Stimulated activated naive CD8-positive, alpha-beta T cell treated with anti-CD3 and anti-CD28 coated beads, Interleukin-15, Interleukin-2, amounts not matched to agents 100 ng/mL and 50 ng/mL, for 24 hours (primary cell): Measurements from ENCODE around the gene FLVCR2.
"Not testable (repeated sequence)": the region's sequence is repeated elsewhere in the genome, so short reads cannot be mapped to it uniquely, and the experiment has no call there.

Source experiments
- H3K27ac Mint-ChIP-seq: one replicate; pipeline ENCODE4 v1.8.0; 2021; ENCODE audit warnings: mild to moderate bottlenecking, mixed read lengths
- H3K27me3 Mint-ChIP-seq: one replicate; pipeline ENCODE4 v1.8.0; 2021; ENCODE audit warnings: mixed read lengths
- H3K36me3 Mint-ChIP-seq: one replicate; pipeline ENCODE4 v1.8.0; 2021; ENCODE audit warnings: low read depth, mixed read lengths
- H3K4me1 Mint-ChIP-seq: one replicate; pipeline ENCODE4 v1.8.0; 2021; ENCODE audit warnings: low read depth, mixed read lengths
- H3K4me3 Mint-ChIP-seq: one replicate; pipeline ENCODE4 v1.8.0; 2021; ENCODE audit warnings: mild to moderate bottlenecking, mixed read lengths
- H3K9me3 Mint-ChIP-seq: one replicate; pipeline ENCODE4 v1.8.0; 2021; ENCODE audit warnings: mixed read lengths

Gene FLVCR2

GRCh38 chr14:75672605-75673192 is 94.3 kb downstream of the FLVCR2 start:
- Mint-ChIP-seq H3K27me3 (no peaks in the 10 kb centered on the region), H3K4me1 (peaks cover 19% of the 10 kb centered on the region), H3K9me3 (peaks cover 3% of the 10 kb centered on the region), H3K27ac (peak overlapping the region; percentile 61), H3K36me3 (peaks cover 65% of the 10 kb centered on the region), H3K4me3 (no peak overlapping the region)

GRCh38 chr14:75673345-75674035 is 95.1 kb downstream of the FLVCR2 start:
- Mint-ChIP-seq H3K36me3 (peaks cover 65% of the 10 kb centered on the region), H3K9me3 (peaks cover 3% of the 10 kb centered on the region), H3K4me3 (peak overlapping the region; percentile 36), H3K4me1 (peaks cover 19% of the 10 kb centered on the region), H3K27ac (peak overlapping the region; percentile 61), H3K27me3 (no peaks in the 10 kb centered on the region)

- H3K4me3 Mint-ChIP-seq: no peak overlapping the region
- H3K4me1 Mint-ChIP-seq: peaks cover 19% of the 10 kb centered on the region
- no peak overlapping the region for H3K27ac Mint-ChIP-seq
- H3K27me3 Mint-ChIP-seq: no peaks in the 10 kb centered on the region
- H3K9me3 Mint-ChIP-seq: peaks cover 3% of the 10 kb centered on the region
- H3K36me3 Mint-ChIP-seq: peaks cover 47% of the 10 kb centered on the region
Observed at GRCh38 chr14:75675265-75675960, 97.0 kb downstream of the FLVCR2 start.

GRCh38 chr14:75685910-75686309 is 107.5 kb downstream of the FLVCR2 start:
- Mint-ChIP-seq H3K4me3 (no peak overlapping the region), H3K27me3 (no peaks in the 10 kb centered on the region), H3K9me3 (no peaks in the 10 kb centered on the region), H3K27ac (no peak overlapping the region), H3K4me1 (peaks cover 9% of the 10 kb centered on the region), H3K36me3 (peaks cover 55% of the 10 kb centered on the region)

- no peak overlapping the region for H3K4me3 Mint-ChIP-seq
- H3K9me3 Mint-ChIP-seq: no peaks in the 10 kb centered on the region
Observed at GRCh38 chr14:75689012-75689411, 110.6 kb downstream of the FLVCR2 start.

GRCh38 chr14:75690010-75690409 is 111.6 kb downstream of the FLVCR2 start:
- Mint-ChIP-seq H3K4me1 (peaks cover 9% of the 10 kb centered on the region), H3K4me3 (peak overlapping the region; percentile 21), H3K9me3 (peaks cover 6% of the 10 kb centered on the region), H3K27ac (no peak overlapping the region), H3K27me3 (no peaks in the 10 kb centered on the region), H3K36me3 (peaks cover 58% of the 10 kb centered on the region)

More at GRCh38 chr14:75689012-75689411, 110.6 kb downstream of the FLVCR2 start:
- Mint-ChIP-seq H3K27me3 (no peaks in the 10 kb centered on the region), H3K36me3 (peaks cover 56% of the 10 kb centered on the region), H3K27ac (no peak overlapping the region), H3K4me1 (peaks cover 9% of the 10 kb centered on the region)

GRCh38 chr14:75695025-75695424 is 116.6 kb downstream of the FLVCR2 start:
- not testable (repeated sequence) for H3K27me3 Mint-ChIP-seq, H3K27ac Mint-ChIP-seq, H3K4me3 Mint-ChIP-seq, H3K9me3 Mint-ChIP-seq, H3K4me1 Mint-ChIP-seq
- peaks cover 65% of the 10 kb centered on the region for H3K36me3 Mint-ChIP-seq

GRCh38 chr14:75697386-75697785 is 119.0 kb downstream of the FLVCR2 start:
- Mint-ChIP-seq H3K4me3 (no peak overlapping the region), H3K4me1 (no peaks in the 10 kb centered on the region), H3K36me3 (peaks cover 57% of the 10 kb centered on the region), H3K27me3 (no peaks in the 10 kb centered on the region), H3K9me3 (peaks cover 6% of the 10 kb centered on the region), H3K27ac (no peak overlapping the region)
